ENCODE data around the gene MAGI3.
A peak's percentile ranks its signal among the peaks of the same experiment; 100 is the strongest.

The MAGI3 gene

GRCh38 chr1:113389953-113390834 lies at the start of gene MAGI3:
Gene MAGI3, plus strand, starts transcription at chr1:113390515. Its CDS starts 519 bp downstream, at chr1:113391034.
- DNase-seq: peak; percentile 97

GRCh38 chr1:113353580-113353979 lies 36.7 kb upstream of the MAGI3 start:
- no peak for DNase-seq

- DNase-seq: no peak
Observed at GRCh38 chr1:113363935-113364334, 26.4 kb upstream of the MAGI3 start.

GRCh38 chr1:113369040-113369439 lies 21.3 kb upstream of the MAGI3 start:
- DNase-seq: no peak

GRCh38 chr1:113369699-113370098 lies 20.6 kb upstream of the MAGI3 start:
- DNase-seq: no peak

- DNase-seq: no peak
Observed at GRCh38 chr1:113370868-113371267, 19.4 kb upstream of the MAGI3 start.

GRCh38 chr1:113372546-113372945 lies 17.8 kb upstream of the MAGI3 start:
- no peak for DNase-seq

- no peak for DNase-seq
Observed at GRCh38 chr1:113373644-113374043, 16.7 kb upstream of the MAGI3 start.

GRCh38 chr1:113375878-113376277 lies 14.4 kb upstream of the MAGI3 start:
- DNase-seq: no peak

GRCh38 chr1:113380075-113380474 lies 10.2 kb upstream of the MAGI3 start:
- DNase-seq: no peak

- no peak for DNase-seq
Observed at GRCh38 chr1:113388017-113388620, 2.2 kb upstream of the MAGI3 start.

GRCh38 chr1:113388621-113389358 lies 1.5 kb upstream of the MAGI3 start:
- no peak for DNase-seq

GRCh38 chr1:113389359-113389952 lies 859 bp upstream of the MAGI3 start:
- DNase-seq: no peak

GRCh38 chr1:113390871-113391648 lies 745 bp downstream of the MAGI3 start:
- no peak for DNase-seq

- DNase-seq: no peak
Observed at GRCh38 chr1:113391649-113392271, 1.4 kb downstream of the MAGI3 start.

- no peak for DNase-seq
Observed at GRCh38 chr1:113392541-113393128, 2.3 kb downstream of the MAGI3 start.

- DNase-seq: no peak
Observed at GRCh38 chr1:113394043-113394862, 3.9 kb downstream of the MAGI3 start.

GRCh38 chr1:113394863-113395259 lies 4.5 kb downstream of the MAGI3 start:
- no peak for DNase-seq

- DNase-seq: no peak
Observed at GRCh38 chr1:113396102-113396501, 5.8 kb downstream of the MAGI3 start.

GRCh38 chr1:113396585-113396984 lies 6.3 kb downstream of the MAGI3 start:
- no peak for DNase-seq

Measured in suppressor macrophage treated with lipopolysaccharide for 4 hours (primary cell).